Esophagus muscularis mucosa (tissue), 4 donors: ENCODE results near the gene FAM174B.

ENCODE experiments used
- CTCF ChIP-seq, 3 experiments: fragments of 200-600 bp in 2 of 3; fragments of 450-650 bp in 1 of 3; sonication (generic) in 2 of 3; IDR thresholded peaks; one replicate each; pipeline ENCODE4 v1.5.1; 2017 to 2019; ENCODE audit warnings: antibody characterized with exemption in 3 of 3, mild to moderate bottlenecking in 2 of 3, moderate library complexity in 1 of 3
- EP300 ChIP-seq: sonication (generic); formaldehyde crosslinking; IDR thresholded peaks from one replicate; pipeline ENCODE4 v1.6.1; 2017; ENCODE audit warnings: antibody characterized with exemption
- POLR2A ChIP-seq: fragments of 450-650 bp; IDR thresholded peaks from one replicate; pipeline ENCODE4 v1.6.1; 2017; ENCODE audit warnings: antibody characterized with exemption, moderate library complexity, mild to moderate bottlenecking, low read depth
- POLR2AphosphoS5 ChIP-seq, 2 donors: sonication (generic); formaldehyde crosslinking; IDR thresholded peaks; one replicate each; pipeline ENCODE4 v1.6.1; 2017; ENCODE audit warnings: antibody characterized with exemption in 2 of 2

DNA sequence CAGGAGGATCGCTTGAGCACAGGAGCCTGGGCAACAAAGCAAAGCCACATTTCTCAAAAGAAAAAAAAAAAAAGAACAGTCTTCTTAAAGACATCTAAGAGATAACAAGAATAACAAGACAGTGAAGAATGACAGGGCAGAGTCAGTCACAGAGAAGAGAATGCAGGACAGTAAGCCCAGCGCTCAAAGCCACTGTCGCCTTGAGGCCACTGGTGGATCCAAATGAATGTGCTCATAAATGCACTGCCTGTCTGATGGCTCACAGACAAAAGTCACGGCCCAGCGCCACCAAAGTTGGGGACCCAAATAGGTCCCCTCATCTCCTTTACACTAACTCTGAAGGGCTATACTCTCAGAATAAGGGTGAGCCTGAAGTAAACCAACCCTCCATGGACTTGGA lies 52.3 kb downstream of the FAM174B start:
- TF ChIP-seq CTCF (IDR thresholded peaks at IDR 0.05) (no peak), POLR2AphosphoS5 (IDR thresholded peaks at IDR 0.05) (no peak), POLR2A (no peak), EP300 (no peak)
